Skin epidermis (tissue), 12 donors: ENCODE measurements around the gene HPS4.

Experiments used
- H3K27ac ChIP-seq, 21 experiments: fragments of 200-600 bp; sonication (generic) in 11 of 21; one replicate each; pipeline ENCODE4 v1.5.0; 2020; ENCODE audit warnings: mild to moderate bottlenecking in 3 of 21, inconsistent platforms in 2 of 21, moderate library complexity in 2 of 21
- H3K4me3 ChIP-seq, 7 experiments: fragments of 200-600 bp; sonication (generic) in 2 of 7; one replicate each; pipeline ENCODE4 v1.5.0; 2020; ENCODE audit warnings: inconsistent platforms in 2 of 7, mild to moderate bottlenecking in 2 of 7, moderate library complexity in 1 of 7

The HPS4 gene

GRCh38 chr22:26502688-26503561, 19.3 kb upstream of the HPS4 start:
- Histone ChIP-seq H3K4me3 (no peak overlapping the region), H3K27ac (peak overlapping the region in 6 of 21 experiments; percentile 9 to 54 (median 30))

DNA sequence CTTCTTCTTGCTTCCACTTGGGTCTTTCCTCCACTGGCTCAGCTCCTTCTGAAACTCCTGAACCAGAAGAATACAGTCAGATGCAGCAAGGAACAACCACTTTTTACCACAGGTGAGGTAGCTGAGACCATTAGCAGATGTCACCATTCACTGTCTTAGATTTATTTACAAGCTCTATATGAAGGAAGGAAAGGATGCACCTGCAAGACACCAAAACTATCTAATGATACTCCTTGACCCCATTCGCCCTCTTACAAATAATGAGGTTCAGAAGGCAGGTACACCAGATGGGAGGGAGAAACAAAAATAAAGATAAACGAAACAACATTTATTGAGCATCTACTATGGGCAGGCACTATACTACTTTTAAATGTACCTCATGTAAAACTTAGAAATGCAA, 18.4 kb upstream of the HPS4 start:
- no peak overlapping the region for H3K27ac ChIP-seq
- no peak overlapping the region for H3K4me3 ChIP-seq

GRCh38 chr22:26499188-26499703, 15.7 kb upstream of the HPS4 start:
- Histone ChIP-seq H3K27ac (no peak overlapping the region), H3K4me3 (no peak overlapping the region)

- H3K4me3 ChIP-seq, result no peak overlapping the region
- no peak overlapping the region for H3K27ac ChIP-seq
These were observed 12.9 kb upstream of the HPS4 start for GRCh38 chr22:26496456-26496855.

DNA sequence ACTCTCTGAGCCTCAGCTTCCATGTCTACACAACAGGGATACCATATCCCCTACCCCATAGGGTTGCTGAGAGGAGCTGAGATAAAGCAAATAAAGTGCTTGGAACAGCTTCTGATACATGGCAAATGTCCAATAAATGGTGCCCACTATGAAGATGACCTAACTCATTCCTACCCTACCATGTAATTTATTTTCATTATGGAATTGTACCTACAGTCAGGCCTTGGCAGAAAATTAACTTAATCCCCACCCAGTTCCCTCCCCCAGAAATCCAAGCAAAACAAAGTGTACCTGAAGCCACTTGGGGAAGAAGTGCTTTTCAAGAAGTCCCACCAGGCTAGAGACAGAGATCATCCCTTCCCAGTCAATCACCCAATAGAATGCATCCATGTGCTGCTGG, 10.9 kb upstream of the HPS4 start:
- peak overlapping the region in 4 of 21 experiments; percentile 15 to 35 (median 28) for H3K27ac ChIP-seq
- no peak overlapping the region for H3K4me3 ChIP-seq

- peak overlapping the region in 3 of 21 experiments; percentile 35 to 83 (median 67) for H3K27ac ChIP-seq
- H3K4me3 ChIP-seq, result no peak overlapping the region
These were observed 8.6 kb upstream of the HPS4 start for GRCh38 chr22:26492220-26492619.

DNA sequence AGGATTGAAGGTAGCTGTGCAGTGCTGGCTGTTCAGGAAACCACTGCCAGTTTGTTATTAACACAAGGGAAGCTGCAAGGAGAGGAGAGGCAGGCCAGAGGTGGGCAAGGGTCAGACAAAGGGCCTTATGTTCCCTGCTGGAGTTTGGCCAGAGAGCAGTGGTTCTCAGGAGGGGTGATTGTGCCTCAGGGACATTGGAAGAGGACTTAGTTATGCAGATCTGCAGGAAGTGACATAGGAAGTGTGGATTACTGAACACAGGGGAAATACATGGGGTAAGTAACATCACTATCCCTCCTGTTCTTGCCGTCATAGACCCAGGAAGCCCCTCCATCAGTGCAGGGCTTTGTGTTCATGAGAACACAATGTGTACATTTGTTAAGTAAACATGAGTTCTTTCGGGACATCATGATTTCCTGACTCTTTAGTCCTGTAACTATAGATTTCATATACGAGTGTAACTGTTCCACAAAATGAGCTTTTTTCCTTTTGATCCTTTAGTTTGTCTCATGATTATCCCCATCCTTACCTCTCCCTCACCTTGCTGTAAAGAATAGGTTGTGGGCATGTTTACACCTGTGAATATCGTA, 6.0 kb upstream of the HPS4 start:
- Histone ChIP-seq H3K27ac (peak overlapping the region in 1 of 21 experiments; percentile 42), H3K4me3 (no peak overlapping the region)

- no peak overlapping the region for H3K27ac ChIP-seq
- H3K4me3 ChIP-seq, result no peak overlapping the region
These were observed 4.4 kb upstream of the HPS4 start for GRCh38 chr22:26487996-26488395.

GRCh38 chr22:26486394-26486793, 2.8 kb upstream of the HPS4 start:
- no peak overlapping the region for H3K4me3 ChIP-seq
- no peak overlapping the region for H3K27ac ChIP-seq

GRCh38 chr22:26485806-26486390, 2.3 kb upstream of the HPS4 start:
- Histone ChIP-seq H3K4me3 (no peak overlapping the region), H3K27ac (peak overlapping the region in 1 of 21 experiments; percentile 47)

DNA sequence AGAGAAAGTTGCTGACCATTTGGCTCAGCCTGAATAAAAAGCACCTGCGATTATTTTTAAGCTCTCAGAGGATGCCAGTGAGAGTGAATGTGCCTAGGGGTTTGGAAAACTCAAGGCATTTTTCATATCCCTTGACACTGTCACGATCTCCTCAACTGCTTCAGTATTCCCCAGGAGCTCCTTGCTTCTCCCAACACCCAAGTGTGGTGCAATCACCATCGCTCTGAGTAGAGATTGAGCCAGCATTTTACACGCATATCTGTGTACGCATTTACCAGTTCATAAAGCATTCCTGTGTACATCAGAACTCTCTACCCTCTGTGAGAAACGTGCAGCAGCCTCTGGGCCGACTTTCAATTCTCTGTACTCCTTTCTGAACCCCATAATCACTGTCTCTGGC, 1.4 kb upstream of the HPS4 start:
- Histone ChIP-seq H3K4me3 (peak overlapping the region in 1 of 7 experiments; percentile 72), H3K27ac (peak overlapping the region in 9 of 21 experiments; percentile 24 to 99 (median 98))

- peak overlapping the region in 19 of 21 experiments; percentile 91 to 99 (median 97) for H3K27ac ChIP-seq
These were observed 750 bp upstream of the HPS4 start for GRCh38 chr22:26484360-26484706.

DNA sequence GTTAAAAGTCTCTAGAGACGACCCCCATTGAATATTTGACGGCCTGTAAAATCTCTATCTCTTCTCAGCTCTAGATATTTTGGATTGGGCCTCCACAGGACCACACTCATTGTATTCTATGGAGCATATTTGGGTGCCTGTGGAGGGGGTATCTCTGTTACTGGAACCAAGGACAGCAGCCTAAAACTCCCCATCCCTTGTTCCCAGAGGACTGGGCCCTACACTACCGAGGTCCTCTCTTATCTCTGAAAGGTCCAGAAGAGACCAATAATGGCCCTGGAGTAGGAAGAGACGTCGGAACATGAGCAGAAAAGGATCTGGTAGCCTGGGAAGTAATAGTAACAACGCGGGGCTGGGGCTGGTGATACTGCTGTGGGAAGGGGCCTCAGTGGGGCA, 542 bp downstream of the HPS4 start:
- peak overlapping the region; percentile 43 to 99 (median 97) for H3K27ac ChIP-seq

More at GRCh38 chr22:26484360-26484706, 750 bp upstream of the HPS4 start:
- H3K4me3 ChIP-seq, result peak overlapping the region; percentile 72 to 94 (median 87)

DNA sequence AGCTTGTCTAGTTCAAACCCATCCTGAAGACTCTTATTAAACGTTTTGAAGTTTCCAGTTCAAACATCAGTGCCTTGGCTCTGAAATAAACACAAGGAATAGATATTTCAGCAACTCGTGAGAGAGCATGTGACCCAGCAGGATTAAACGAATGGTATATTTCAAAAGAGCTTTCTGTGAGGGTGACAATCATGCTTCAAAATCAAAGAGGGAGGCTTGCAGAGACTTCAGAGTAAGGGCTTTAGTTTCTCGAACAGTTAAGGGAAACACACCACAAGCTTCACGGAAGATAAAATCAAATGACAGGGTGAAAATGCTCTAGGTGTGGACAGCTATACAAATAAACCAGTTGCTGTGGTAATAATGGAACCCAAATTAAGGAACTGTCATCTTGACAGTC, 1.4 kb downstream of the HPS4 start:
- peak overlapping the region in 16 of 21 experiments; percentile 30 to 99 (median 94) for H3K27ac ChIP-seq

More for the DNA sequence above, 542 bp downstream of the HPS4 start:
- H3K4me3 ChIP-seq, result peak overlapping the region; percentile 72 to 94 (median 87)

GRCh38 chr22:26481694-26482093, 1.9 kb downstream of the HPS4 start:
- H3K27ac ChIP-seq, result peak overlapping the region in 17 of 21 experiments; percentile 29 to 99 (median 72)
- no peak overlapping the region for H3K4me3 ChIP-seq

More for the DNA sequence above, 1.4 kb downstream of the HPS4 start:
- H3K4me3 ChIP-seq, result no peak overlapping the region

DNA sequence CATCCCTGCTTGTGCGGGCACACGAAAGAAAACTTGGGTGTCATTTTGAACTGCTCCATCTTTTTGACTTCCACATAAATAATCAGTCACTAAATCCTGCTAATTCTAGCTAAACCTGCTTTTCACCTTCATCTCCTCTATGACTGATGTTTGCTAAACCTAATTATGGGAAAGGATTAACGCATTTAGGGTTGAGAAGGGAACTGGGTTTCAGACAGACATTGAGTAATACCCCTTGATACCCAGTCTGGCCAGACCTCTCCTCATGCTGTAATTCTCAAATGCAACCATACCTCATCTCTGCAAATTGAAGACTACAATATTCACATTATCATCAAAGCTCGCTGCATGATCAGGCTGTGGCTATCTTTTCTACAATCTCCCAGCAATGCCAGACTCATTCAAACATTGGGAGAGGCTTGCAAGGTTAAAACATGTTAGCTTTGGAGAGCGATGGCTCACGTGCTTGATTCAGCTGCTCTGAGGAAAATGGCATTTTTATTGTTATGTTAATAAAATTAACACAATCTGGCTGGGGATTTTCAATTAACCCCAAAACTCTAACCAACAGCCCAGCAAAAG, 2.4 kb downstream of the HPS4 start:
- Histone ChIP-seq H3K27ac (peak overlapping the region in 17 of 21 experiments; percentile 29 to 99 (median 76)), H3K4me3 (no peak overlapping the region)

- peak overlapping the region in 1 of 7 experiments; percentile 24 for H3K4me3 ChIP-seq
These were observed 3.0 kb downstream of the HPS4 start for GRCh38 chr22:26480611-26480932.

GRCh38 chr22:26479792-26480610, 3.6 kb downstream of the HPS4 start:
- H3K27ac ChIP-seq, result peak overlapping the region in 19 of 21 experiments; percentile 17 to 99 (median 72)
- peak overlapping the region in 5 of 7 experiments; percentile 2 to 24 (median 6) for H3K4me3 ChIP-seq

More at GRCh38 chr22:26480611-26480932, 3.0 kb downstream of the HPS4 start:
- H3K27ac ChIP-seq, result peak overlapping the region in 17 of 21 experiments; percentile 14 to 99 (median 72)
